Measurements from ENCODE around the gene WASF2. TPM values are rescaled to one million over a fixed set of nuclear protein-coding genes. Genes with fewer than 3 reads are reported as not detected.
"Not testable (repeated sequence)": the region's sequence is repeated elsewhere in the genome, so short reads cannot be mapped to it uniquely, and the experiment has no call there.

WASF2 gene
- total RNA-seq, 2 donors from 2014 or later: 146 to 197 TPM

GRCh38 chr1:27410709-27411108 is 79.3 kb downstream of the WASF2 start:
- H3K9me3 Mint-ChIP-seq: no peaks in the 10 kb centered on the region
- peak overlapping the region; percentile 1 for H3K27ac Mint-ChIP-seq
- no peak for DNase-seq
- H3K27me3 Mint-ChIP-seq (ENCODE audit: low read depth): no peaks in the 10 kb centered on the region
- H3K4me1 Mint-ChIP-seq (ENCODE audit: low read depth): no peaks in the 10 kb centered on the region
- ATAC-seq (replicated peaks in 1 of 2): no peak
- H3K36me3 Mint-ChIP-seq (ENCODE audit: insufficient read depth in 2 of 2): peaks cover 13 to 30% of the 10 kb centered on the region in 2 donors
- H3K4me3 Mint-ChIP-seq: no peak overlapping the region

GRCh38 chr1:27409669-27410068 is 80.3 kb downstream of the WASF2 start:
- Mint-ChIP-seq H3K36me3 (ENCODE audit: insufficient read depth in 2 of 2) (peaks cover 11 to 23% of the 10 kb centered on the region in 2 donors), H3K27ac (no peak overlapping the region), H3K4me1 (ENCODE audit: low read depth) (no peaks in the 10 kb centered on the region), H3K4me3 (no peak overlapping the region), H3K27me3 (ENCODE audit: low read depth) (no peaks in the 10 kb centered on the region), H3K9me3 (no peaks in the 10 kb centered on the region)
- no peak for ATAC-seq (replicated peaks in 1 of 2)
- DNase-seq: no peak

- Mint-ChIP-seq H3K9me3 (no peaks in the 10 kb centered on the region), H3K27ac (no peak overlapping the region), H3K36me3 (ENCODE audit: insufficient read depth in 2 of 2) (peaks cover 11 to 20% of the 10 kb centered on the region in 2 donors), H3K27me3 (ENCODE audit: low read depth) (no peaks in the 10 kb centered on the region), H3K4me1 (ENCODE audit: low read depth) (peaks cover 13% of the 10 kb centered on the region), H3K4me3 (no peak overlapping the region)
- ATAC-seq (replicated peaks in 1 of 2) (no peak), DNase-seq (no peak)
These were observed 81.8 kb downstream of the WASF2 start for GRCh38 chr1:27408151-27408550.

- DNase-seq; H3K27me3 Mint-ChIP-seq (ENCODE audit: low read depth); H3K4me3 Mint-ChIP-seq; H3K27ac Mint-ChIP-seq; H3K9me3 Mint-ChIP-seq; ATAC-seq (replicated peaks in 1 of 2): not testable (repeated sequence)
- H3K4me1 Mint-ChIP-seq (ENCODE audit: low read depth): peaks cover 16% of the 10 kb centered on the region
- peaks cover 9 to 13% of the 10 kb centered on the region in 2 donors for H3K36me3 Mint-ChIP-seq (ENCODE audit: insufficient read depth in 2 of 2)
These were observed 83.2 kb downstream of the WASF2 start for GRCh38 chr1:27406791-27407190.

GRCh38 chr1:27406362-27406680 is 83.6 kb downstream of the WASF2 start:
- Mint-ChIP-seq H3K4me1 (ENCODE audit: low read depth) (peaks cover 16% of the 10 kb centered on the region), H3K9me3 (no peaks in the 10 kb centered on the region), H3K27me3 (ENCODE audit: low read depth) (no peaks in the 10 kb centered on the region), H3K4me3 (no peak overlapping the region), H3K36me3 (ENCODE audit: insufficient read depth in 2 of 2) (peaks cover 8 to 13% of the 10 kb centered on the region in 2 donors), H3K27ac (no peak overlapping the region)
- DNase-seq (no peak), ATAC-seq (replicated peaks in 1 of 2) (no peak)

GRCh38 chr1:27405598-27406361 is 84.2 kb downstream of the WASF2 start:
- ATAC-seq (replicated peaks in 1 of 2); H3K36me3 Mint-ChIP-seq (ENCODE audit: insufficient read depth in 2 of 2); H3K27me3 Mint-ChIP-seq (ENCODE audit: low read depth); H3K9me3 Mint-ChIP-seq; H3K27ac Mint-ChIP-seq; H3K4me3 Mint-ChIP-seq; DNase-seq: not testable (repeated sequence)
- H3K4me1 Mint-ChIP-seq (ENCODE audit: low read depth): peaks cover 16% of the 10 kb centered on the region

- H3K27ac Mint-ChIP-seq: no peak overlapping the region
These were observed 84.9 kb downstream of the WASF2 start for GRCh38 chr1:27405074-27405473.

GRCh38 chr1:27403931-27404330 is 86.0 kb downstream of the WASF2 start:
- ATAC-seq (replicated peaks in 1 of 2) (no peak), DNase-seq (no peak)
- Mint-ChIP-seq H3K9me3 (no peaks in the 10 kb centered on the region), H3K27me3 (ENCODE audit: low read depth) (no peaks in the 10 kb centered on the region), H3K27ac (peak overlapping the region; percentile 66), H3K36me3 (ENCODE audit: insufficient read depth in 2 of 2) (peaks cover 4 to 5% of the 10 kb centered on the region in 2 donors), H3K4me3 (peak overlapping the region; percentile 37 to 56), H3K4me1 (ENCODE audit: low read depth) (peaks cover 16% of the 10 kb centered on the region)

More at GRCh38 chr1:27405074-27405473, 84.9 kb downstream of the WASF2 start:
- peaks cover 5 to 8% of the 10 kb centered on the region in 2 donors for H3K36me3 Mint-ChIP-seq (ENCODE audit: insufficient read depth in 2 of 2)
- H3K9me3 Mint-ChIP-seq: no peaks in the 10 kb centered on the region
- no peak overlapping the region for H3K4me3 Mint-ChIP-seq
- H3K27me3 Mint-ChIP-seq (ENCODE audit: low read depth): no peaks in the 10 kb centered on the region
- H3K4me1 Mint-ChIP-seq (ENCODE audit: low read depth): peaks cover 16% of the 10 kb centered on the region
- ATAC-seq (replicated peaks in 1 of 2): no peak
- DNase-seq: no peak

- peaks cover 0 to 5% of the 10 kb centered on the region in 2 donors for H3K36me3 Mint-ChIP-seq (ENCODE audit: insufficient read depth in 2 of 2)
- H3K4me1 Mint-ChIP-seq (ENCODE audit: low read depth): peaks cover 16% of the 10 kb centered on the region
- peak; percentile 73 to 77 for ATAC-seq (replicated peaks in 1 of 2)
- peak overlapping the region; percentile 56 to 60 for H3K4me3 Mint-ChIP-seq
- DNase-seq: peak; percentile 47 to 57
- H3K27ac Mint-ChIP-seq: peak overlapping the region; percentile 63
- H3K27me3 Mint-ChIP-seq (ENCODE audit: low read depth): no peaks in the 10 kb centered on the region
- H3K9me3 Mint-ChIP-seq: no peaks in the 10 kb centered on the region
These were observed 86.8 kb downstream of the WASF2 start for GRCh38 chr1:27403065-27403726.

- peak in 1 of 2 donors; percentile 29 for DNase-seq
- peak overlapping the region; percentile 63 for H3K27ac Mint-ChIP-seq
These were observed 87.6 kb downstream of the WASF2 start for GRCh38 chr1:27402349-27402754.

GRCh38 chr1:27400963-27401341 is 89.0 kb downstream of the WASF2 start:
- ATAC-seq (replicated peaks in 1 of 2) (no peak), DNase-seq (no peak)
- Mint-ChIP-seq H3K9me3 (no peaks in the 10 kb centered on the region), H3K27ac (no peak overlapping the region), H3K27me3 (ENCODE audit: low read depth) (no peaks in the 10 kb centered on the region), H3K4me3 (no peak overlapping the region), H3K36me3 (ENCODE audit: insufficient read depth in 2 of 2) (no peaks in the 10 kb centered on the region), H3K4me1 (ENCODE audit: low read depth) (peaks cover 16% of the 10 kb centered on the region)

More at GRCh38 chr1:27402349-27402754, 87.6 kb downstream of the WASF2 start:
- H3K27me3 Mint-ChIP-seq (ENCODE audit: low read depth): no peaks in the 10 kb centered on the region
- ATAC-seq (replicated peaks in 1 of 2): no peak
- H3K9me3 Mint-ChIP-seq: no peaks in the 10 kb centered on the region
- peaks cover 16% of the 10 kb centered on the region for H3K4me1 Mint-ChIP-seq (ENCODE audit: low read depth)
- no peak overlapping the region for H3K4me3 Mint-ChIP-seq
- H3K36me3 Mint-ChIP-seq (ENCODE audit: insufficient read depth in 2 of 2): peaks cover 0 to 1% of the 10 kb centered on the region in 2 donors

GRCh38 chr1:27400082-27400962 is 89.6 kb downstream of the WASF2 start:
- Mint-ChIP-seq H3K4me1 (ENCODE audit: low read depth) (peaks cover 19% of the 10 kb centered on the region), H3K27ac (no peak overlapping the region), H3K4me3 (no peak overlapping the region)

More at GRCh38 chr1:27400082-27400962, 89.6 kb downstream of the WASF2 start:
- Mint-ChIP-seq H3K27me3 (ENCODE audit: low read depth) (no peaks in the 10 kb centered on the region), H3K36me3 (ENCODE audit: insufficient read depth in 2 of 2) (no peaks in the 10 kb centered on the region), H3K9me3 (no peaks in the 10 kb centered on the region)
- no peak for ATAC-seq (replicated peaks in 1 of 2)
- no peak for DNase-seq
